Peyer's patch (tissue), 4 donors: Measurements from ENCODE around the gene IGLL1.

Experiments used
- CTCF ChIP-seq, 6 experiments: fragments of 450-650 bp in 4 of 6; fragments of 200-600 bp in 2 of 6; sonication (generic) in 1 of 6; IDR thresholded peaks; one replicate each; pipeline ENCODE4 v1.5.1; 2017 to 2019; ENCODE audit warnings: antibody characterized with exemption in 6 of 6, mild to moderate bottlenecking in 3 of 6, moderate library complexity in 1 of 6
- POLR2A ChIP-seq, 2 donors: fragments of 450-650 bp; IDR thresholded peaks; one replicate each; pipeline ENCODE4 v1.5.1; 2017; ENCODE audit warnings: antibody characterized with exemption in 2 of 2, mild to moderate bottlenecking in 2 of 2, moderate library complexity in 2 of 2

- TF ChIP-seq POLR2A (IDR thresholded peaks at IDR 0.05) (no peak), CTCF (IDR thresholded peaks at IDR 0.05) (no peak)
Observed at GRCh38 chr22:23626286-23626975, 46.3 kb upstream of the IGLL1 start.
